T-helper 2 cell treated with Interferon-gamma antibody and Interleukin-4, amounts not matched to agents 5 μg/mL and 100 μg/mL, for 36 hours (primary cell): ENCODE results near the gene GAGE12F.
"Not testable (repeated sequence)": the region's sequence is repeated elsewhere in the genome, so short reads cannot be mapped to it uniquely, and the experiment has no call there.

ENCODE experiments used
- DNase-seq: peaks from one replicate; pipeline ENCODE4 v3.0.0; 2021; ENCODE audit warnings: low spot score
- H3K27ac Mint-ChIP-seq: one replicate; pipeline ENCODE4 v1.8.0; 2021; ENCODE audit warnings: mild to moderate bottlenecking, mixed read lengths
- H3K27me3 Mint-ChIP-seq: one replicate; pipeline ENCODE4 v1.8.0; 2021; ENCODE audit warnings: low read depth, mixed read lengths
- H3K36me3 Mint-ChIP-seq: one replicate; pipeline ENCODE4 v1.8.0; 2021; ENCODE audit warnings: low read depth, mixed read lengths
- H3K4me1 Mint-ChIP-seq: one replicate; pipeline ENCODE4 v1.8.0; 2021; ENCODE audit warnings: low read depth, mixed read lengths
- H3K4me3 Mint-ChIP-seq: one replicate; pipeline ENCODE4 v1.8.0; 2022; ENCODE audit warnings: mild to moderate bottlenecking, moderate library complexity, mixed read lengths
- H3K9me3 Mint-ChIP-seq: one replicate; pipeline ENCODE4 v1.8.0; 2021; ENCODE audit warnings: mixed read lengths

The GAGE12F gene

GRCh38 chrX:49560542-49560941 lies at the start of gene GAGE12F:
GAGE12F (plus strand) TSS chrX:49560842; CDS start chrX:49561997, 1,155 bp downstream.
- DNase-seq = not testable (repeated sequence)

GRCh38 chrX:49531877-49532276 lies 28.8 kb upstream of the GAGE12F start, which contains the start of gene GAGE12C:
GAGE12C (plus strand) TSS chrX:49532177; CDS start chrX:49533332, 1,155 bp downstream.
- DNase-seq, H3K9me3 Mint-ChIP-seq, H3K4me1 Mint-ChIP-seq, H3K4me3 Mint-ChIP-seq, H3K36me3 Mint-ChIP-seq, H3K27me3 Mint-ChIP-seq, H3K27ac Mint-ChIP-seq: not testable (repeated sequence)

More at GRCh38 chrX:49560542-49560941, at the start of gene GAGE12F:
- not testable (repeated sequence) for H3K27ac Mint-ChIP-seq, H3K4me3 Mint-ChIP-seq, H3K27me3 Mint-ChIP-seq, H3K9me3 Mint-ChIP-seq, H3K4me1 Mint-ChIP-seq, H3K36me3 Mint-ChIP-seq

GRCh38 chrX:49541433-49541832 lies 19.2 kb upstream of the GAGE12F start, which contains the start of gene GAGE12D:
GAGE12D (plus strand) TSS chrX:49541733; CDS start chrX:49542888, 1,155 bp downstream.
- H3K36me3 Mint-ChIP-seq, H3K4me3 Mint-ChIP-seq, DNase-seq, H3K27ac Mint-ChIP-seq, H3K27me3 Mint-ChIP-seq, H3K9me3 Mint-ChIP-seq, H3K4me1 Mint-ChIP-seq: not testable (repeated sequence)

GRCh38 chrX:49550989-49551388 lies 9.7 kb upstream of the GAGE12F start, which contains the start of gene GAGE12E:
GAGE12E (plus strand) TSS chrX:49551289; CDS start chrX:49552444, 1,155 bp downstream.
- H3K4me1 Mint-ChIP-seq, H3K27ac Mint-ChIP-seq, H3K9me3 Mint-ChIP-seq, DNase-seq, H3K4me3 Mint-ChIP-seq, H3K27me3 Mint-ChIP-seq, H3K36me3 Mint-ChIP-seq: not testable (repeated sequence)

GRCh38 chrX:49568728-49569127 lies 8.1 kb downstream of the GAGE12F start:
- H3K4me1 Mint-ChIP-seq, DNase-seq, H3K27me3 Mint-ChIP-seq, H3K27ac Mint-ChIP-seq, H3K4me3 Mint-ChIP-seq, H3K36me3 Mint-ChIP-seq, H3K9me3 Mint-ChIP-seq: not testable (repeated sequence)

GRCh38 chrX:49569152-49569551 lies 8.5 kb downstream of the GAGE12F start:
- H3K27me3 Mint-ChIP-seq, H3K9me3 Mint-ChIP-seq, H3K36me3 Mint-ChIP-seq, H3K27ac Mint-ChIP-seq, DNase-seq, H3K4me1 Mint-ChIP-seq, H3K4me3 Mint-ChIP-seq: not testable (repeated sequence)

- not testable (repeated sequence) for H3K27me3 Mint-ChIP-seq, H3K27ac Mint-ChIP-seq, H3K36me3 Mint-ChIP-seq, H3K4me3 Mint-ChIP-seq, H3K4me1 Mint-ChIP-seq, H3K9me3 Mint-ChIP-seq, DNase-seq
These were observed 9.5 kb downstream of the GAGE12F start, which contains the start of gene GAGE12G for GRCh38 chrX:49570100-49570499. GAGE12G (plus strand) TSS chrX:49570400; CDS start chrX:49571555, 1,155 bp downstream.

GRCh38 chrX:49579649-49580048 lies 19.0 kb downstream of the GAGE12F start, which contains the start of gene GAGE12H:
GAGE12H (plus strand) TSS chrX:49579949; CDS start chrX:49581104, 1,155 bp downstream.
- H3K27me3 Mint-ChIP-seq = not testable (repeated sequence)

GRCh38 chrX:49589196-49589595 lies 28.6 kb downstream of the GAGE12F start, which contains the start of gene GAGE2A:
GAGE2A (plus strand) TSS chrX:49589496; CDS start chrX:49590651, 1,155 bp downstream.
- H3K36me3 Mint-ChIP-seq, H3K27me3 Mint-ChIP-seq, H3K27ac Mint-ChIP-seq, DNase-seq, H3K9me3 Mint-ChIP-seq, H3K4me3 Mint-ChIP-seq, H3K4me1 Mint-ChIP-seq: not testable (repeated sequence)

More at GRCh38 chrX:49579649-49580048, 19.0 kb downstream of the GAGE12F start, which contains the start of gene GAGE12H:
- not testable (repeated sequence) for H3K4me1 Mint-ChIP-seq, DNase-seq, H3K27ac Mint-ChIP-seq, H3K4me3 Mint-ChIP-seq, H3K36me3 Mint-ChIP-seq, H3K9me3 Mint-ChIP-seq

GRCh38 chrX:49589769-49590478 lies 29.3 kb downstream of the GAGE12F start:
- H3K4me1 Mint-ChIP-seq, H3K27ac Mint-ChIP-seq, H3K9me3 Mint-ChIP-seq, H3K4me3 Mint-ChIP-seq, DNase-seq, H3K36me3 Mint-ChIP-seq, H3K27me3 Mint-ChIP-seq: not testable (repeated sequence)

GRCh38 chrX:49590488-49590887 lies 29.8 kb downstream of the GAGE12F start:
- not testable (repeated sequence) for H3K4me1 Mint-ChIP-seq, H3K9me3 Mint-ChIP-seq, H3K27ac Mint-ChIP-seq, H3K36me3 Mint-ChIP-seq, H3K4me3 Mint-ChIP-seq, H3K27me3 Mint-ChIP-seq
- peak; percentile 3 for DNase-seq

GRCh38 chrX:49598720-49599119 lies 38.1 kb downstream of the GAGE12F start, which contains the start of gene GAGE1:
GAGE1 (plus strand) TSS chrX:49599020; CDS start chrX:49600175, 1,155 bp downstream.
- H3K9me3 Mint-ChIP-seq, H3K27ac Mint-ChIP-seq, H3K4me3 Mint-ChIP-seq, H3K4me1 Mint-ChIP-seq, H3K36me3 Mint-ChIP-seq, DNase-seq, H3K27me3 Mint-ChIP-seq: not testable (repeated sequence)

GRCh38 chrX:49610718-49611310 lies 50.2 kb downstream of the GAGE12F start:
- Mint-ChIP-seq H3K36me3 (no peaks in the 10 kb centered on the region), H3K27me3 (peaks cover 2% of the 10 kb centered on the region)

More at GRCh38 chrX:49610718-49611310, 50.2 kb downstream of the GAGE12F start:
- no peak for DNase-seq
- Mint-ChIP-seq H3K27ac (no peak overlapping the region), H3K9me3 (no peaks in the 10 kb centered on the region), H3K4me1 (no peaks in the 10 kb centered on the region), H3K4me3 (no peak overlapping the region)
